Measurements from ENCODE around the gene DNAJC10.

The DNAJC10 gene

DNA sequence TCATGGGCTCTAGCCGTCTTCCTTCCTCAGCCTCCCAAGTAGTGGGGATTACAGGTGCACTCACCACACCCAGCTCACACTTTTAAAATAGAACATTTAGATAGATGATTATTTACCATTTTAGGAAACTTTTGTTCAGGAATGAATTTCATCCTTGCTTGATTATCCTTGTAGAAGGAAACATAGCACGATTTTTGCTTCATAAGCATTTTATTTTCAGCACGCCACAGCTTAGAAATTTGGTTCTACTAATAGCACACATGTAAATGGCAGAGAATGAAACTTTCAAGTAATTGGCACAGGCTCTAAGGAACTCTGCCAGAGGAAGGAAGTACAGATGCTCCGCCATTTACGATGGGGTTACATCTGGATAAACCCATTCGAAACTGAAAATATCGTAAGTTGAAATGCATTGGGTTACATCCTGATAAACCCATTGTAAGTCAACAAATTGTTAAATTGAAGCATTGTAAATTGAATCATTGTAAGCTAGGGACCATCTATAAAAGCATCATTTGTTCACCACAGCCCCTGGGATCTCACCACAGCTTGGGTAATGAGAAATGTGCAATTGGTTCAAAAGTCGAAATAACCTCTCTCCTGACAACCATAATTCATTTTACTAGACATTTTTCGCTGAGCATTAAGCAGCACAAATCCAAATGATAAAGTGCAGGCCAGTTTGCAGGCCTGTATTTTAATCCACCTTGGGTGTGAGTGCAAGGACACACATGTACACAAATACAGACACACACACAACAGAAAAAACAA is 117.2 kb downstream of the DNAJC10 start:
- H3K4me1 ChIP-seq (ENCODE audit: low read length), result no peaks in the 10 kb centered on the region
- no peaks in the 10 kb centered on the region for H3K9me2 ChIP-seq (replicated peaks; ENCODE audit: insufficient read depth, low read length)
- H3K4me2 ChIP-seq (ENCODE audit: low read depth, low read length), result no peak overlapping the region
- H3K36me3 ChIP-seq (replicated peaks; ENCODE audit: insufficient read depth, low read length), result no peaks in the 10 kb centered on the region
- H4K20me1 ChIP-seq (ENCODE audit: insufficient read depth, low read length), result no peaks in the 10 kb centered on the region
- no peaks in the 10 kb centered on the region for H3K27me3 ChIP-seq (replicated peaks; ENCODE audit: insufficient read depth, low read length)
- H3K79me2 ChIP-seq (ENCODE audit: low read length), result no peaks in the 10 kb centered on the region
- no peak overlapping the region for H3K4me3 ChIP-seq (ENCODE audit: low read length)
- no peak overlapping the region for H2AFZ ChIP-seq (ENCODE audit: low read length)
- H3K9ac ChIP-seq (ENCODE audit: low read length), result no peak overlapping the region
- H3F3A ChIP-seq (ENCODE audit: insufficient read depth, low read length), result no peaks in the 10 kb centered on the region
- no peak for DNase-seq
- no peak overlapping the region for H3K27ac ChIP-seq (ENCODE audit: low read length)
- no peak for TF ChIP-seq EZH2phosphoT487 (IDR thresholded peaks at IDR 0.05; ENCODE audit: low read length)
- no peak for TF ChIP-seq EZH2 (optimal IDR thresholded peaks at IDR 0.05; ENCODE audit: low read depth, low read length)
- TF ChIP-seq, protein P1, sequence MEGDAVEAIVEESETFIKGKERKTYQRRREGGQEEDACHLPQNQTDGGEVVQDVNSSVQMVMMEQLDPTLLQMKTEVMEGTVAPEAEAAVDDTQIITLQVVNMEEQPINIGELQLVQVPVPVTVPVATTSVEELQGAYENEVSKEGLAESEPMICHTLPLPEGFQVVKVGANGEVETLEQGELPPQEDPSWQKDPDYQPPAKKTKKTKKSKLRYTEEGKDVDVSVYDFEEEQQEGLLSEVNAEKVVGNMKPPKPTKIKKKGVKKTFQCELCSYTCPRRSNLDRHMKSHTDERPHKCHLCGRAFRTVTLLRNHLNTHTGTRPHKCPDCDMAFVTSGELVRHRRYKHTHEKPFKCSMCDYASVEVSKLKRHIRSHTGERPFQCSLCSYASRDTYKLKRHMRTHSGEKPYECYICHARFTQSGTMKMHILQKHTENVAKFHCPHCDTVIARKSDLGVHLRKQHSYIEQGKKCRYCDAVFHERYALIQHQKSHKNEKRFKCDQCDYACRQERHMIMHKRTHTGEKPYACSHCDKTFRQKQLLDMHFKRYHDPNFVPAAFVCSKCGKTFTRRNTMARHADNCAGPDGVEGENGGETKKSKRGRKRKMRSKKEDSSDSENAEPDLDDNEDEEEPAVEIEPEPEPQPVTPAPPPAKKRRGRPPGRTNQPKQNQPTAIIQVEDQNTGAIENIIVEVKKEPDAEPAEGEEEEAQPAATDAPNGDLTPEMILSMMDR (IDR thresholded peaks at IDR 0.05; ENCODE audit: low read length), result no peak
- no peaks in the 10 kb centered on the region for H3K9me3 ChIP-seq (replicated peaks; ENCODE audit: insufficient read depth, low read length)

DNA sequence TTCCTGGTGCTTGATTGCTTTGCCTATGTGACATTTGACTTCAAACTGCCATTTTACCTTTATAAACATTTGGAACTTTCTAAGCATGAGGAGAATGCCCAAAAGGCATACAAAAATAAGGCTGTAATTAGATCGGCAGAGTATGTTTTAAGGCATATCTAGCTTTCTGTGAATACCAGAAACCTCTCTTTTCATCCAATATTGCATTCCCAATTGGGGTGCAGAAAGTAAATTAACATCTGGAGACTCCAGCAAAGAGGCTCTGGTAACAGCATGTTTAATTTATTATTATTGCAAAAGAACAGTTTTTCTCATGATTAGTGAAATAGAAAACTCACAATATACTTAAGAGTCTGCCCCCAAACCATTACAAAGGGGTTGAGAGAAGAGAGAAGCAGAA is 118.2 kb downstream of the DNAJC10 start:
- H3K27me3 ChIP-seq (replicated peaks; ENCODE audit: insufficient read depth, low read length), result no peaks in the 10 kb centered on the region
- no peaks in the 10 kb centered on the region for H3K4me1 ChIP-seq (ENCODE audit: low read length)
- no peaks in the 10 kb centered on the region for H4K20me1 ChIP-seq (ENCODE audit: insufficient read depth, low read length)
- no peaks in the 10 kb centered on the region for H3F3A ChIP-seq (ENCODE audit: insufficient read depth, low read length)
- H3K27ac ChIP-seq (ENCODE audit: low read length), result no peak overlapping the region
- H3K4me3 ChIP-seq (ENCODE audit: low read length), result no peak overlapping the region
- DNase-seq, result no peak
- no peak overlapping the region for H3K9ac ChIP-seq (ENCODE audit: low read length)
- TF ChIP-seq, protein P1 (IDR thresholded peaks at IDR 0.05; ENCODE audit: low read length), result no peak
- H3K36me3 ChIP-seq (replicated peaks; ENCODE audit: insufficient read depth, low read length), result no peaks in the 10 kb centered on the region
- no peaks in the 10 kb centered on the region for H3K9me3 ChIP-seq (replicated peaks; ENCODE audit: insufficient read depth, low read length)
- H2AFZ ChIP-seq (ENCODE audit: low read length), result no peak overlapping the region
- H3K79me2 ChIP-seq (ENCODE audit: low read length), result no peaks in the 10 kb centered on the region
- H3K9me2 ChIP-seq (replicated peaks; ENCODE audit: insufficient read depth, low read length), result no peaks in the 10 kb centered on the region
- no peak overlapping the region for H3K4me2 ChIP-seq (ENCODE audit: low read depth, low read length)

GRCh38 chr2:182836451-182836850 is 120.4 kb downstream of the DNAJC10 start:
- H3F3A ChIP-seq (ENCODE audit: insufficient read depth, low read length), result no peaks in the 10 kb centered on the region
- H3K36me3 ChIP-seq (replicated peaks; ENCODE audit: insufficient read depth, low read length), result no peaks in the 10 kb centered on the region
- no peaks in the 10 kb centered on the region for H3K4me1 ChIP-seq (ENCODE audit: low read length)
- no peak overlapping the region for H3K27ac ChIP-seq (ENCODE audit: low read length)
- H3K9me3 ChIP-seq (replicated peaks; ENCODE audit: insufficient read depth, low read length), result no peaks in the 10 kb centered on the region
- TF ChIP-seq EZH2phosphoT487 (IDR thresholded peaks at IDR 0.05; ENCODE audit: low read length), result no peak
- TF ChIP-seq, protein P1 (IDR thresholded peaks at IDR 0.05; ENCODE audit: low read length), result no peak
- TF ChIP-seq EZH2 (optimal IDR thresholded peaks at IDR 0.05; ENCODE audit: low read depth, low read length), result no peak
- no peak overlapping the region for H2AFZ ChIP-seq (ENCODE audit: low read length)
- DNase-seq, result no peak
- no peaks in the 10 kb centered on the region for H3K9me2 ChIP-seq (replicated peaks; ENCODE audit: insufficient read depth, low read length)
- no peak overlapping the region for H3K4me2 ChIP-seq (ENCODE audit: low read depth, low read length)
- H3K9ac ChIP-seq (ENCODE audit: low read length), result no peak overlapping the region
- H4K20me1 ChIP-seq (ENCODE audit: insufficient read depth, low read length), result no peaks in the 10 kb centered on the region
- no peaks in the 10 kb centered on the region for H3K79me2 ChIP-seq (ENCODE audit: low read length)
- H3K4me3 ChIP-seq (ENCODE audit: low read length), result no peak overlapping the region
- H3K27me3 ChIP-seq (replicated peaks; ENCODE audit: insufficient read depth, low read length), result no peaks in the 10 kb centered on the region
